A549 treated with RU486 at 1 μM for 4 hours (cell line): Measurements from ENCODE around the gene SOD1. TPM values are rescaled to one million over a fixed set of nuclear protein-coding genes. Genes with fewer than 3 reads are reported as not detected.

Experiments used
- total RNA-seq: library from RNA; stranded (reverse); fragments of 200-300 nt; extraction: Qiagen RNA extraction; gene quantifications from 5 replicates; pipeline ENCODE4 v1.2.3, GENCODE V29; 2022; ENCODE audit warnings: low read depth

Gene SOD1
- total RNA-seq = 371 to 454 TPM (median 398 TPM) in 5 replicates

GRCh38 chr21:31659536-31660258 is at the start of gene SOD1:
TSS of gene SOD1 (plus strand) at chr21:31659693. CDS start at chr21:31659770, 77 bp downstream.

Other genes with a start within 250 kb of the SOD1 start
- 18.8 to 20.8 TPM (median 20.3 TPM) in 5 replicates for gene SCAF4, start 72.4 kb downstream of the SOD1 start, total RNA-seq
- gene HUNK, start 213.3 kb downstream of the SOD1 start, total RNA-seq = 1.4 to 1.8 TPM (median 1.7 TPM) in 5 replicates